HG03439 (cell line): Measurements from ENCODE around the gene EME1.
"Not testable (repeated sequence)": the region's sequence is repeated elsewhere in the genome, so short reads cannot be mapped to it uniquely, and the experiment has no call there.

Source experiments
- ATAC-seq: cut with Tn5 transposase; IDR thresholded peaks from one replicate; pipeline ENCODE4 v1.9.1; 2021; ENCODE audit warnings: mild to moderate bottlenecking, moderate library complexity; ENCODE audit not compliant: unreplicated experiment

EME1 gene

GRCh38 chr17:50393700-50394099, 20.7 kb downstream of the EME1 start:
- no peak for ATAC-seq

- no peak for ATAC-seq
Measured at GRCh38 chr17:50394711-50395110, 21.7 kb downstream of the EME1 start.

- peak; percentile 15 for ATAC-seq
Measured at GRCh38 chr17:50396261-50397110, 23.5 kb downstream of the EME1 start.

- peak; percentile 95 for ATAC-seq
Measured at GRCh38 chr17:50397111-50397918, 24.3 kb downstream of the EME1 start, which contains the start of gene LRRC59. Gene LRRC59 (minus strand): TSS chr17:50397523. CDS start chr17:50397317, 206 bp downstream.

- no peak for ATAC-seq
Measured at GRCh38 chr17:50397919-50398285, 24.9 kb downstream of the EME1 start.

- ATAC-seq: not testable (repeated sequence)
Measured at GRCh38 chr17:50398672-50399071, 25.6 kb downstream of the EME1 start.

GRCh38 chr17:50399591-50399990, 26.6 kb downstream of the EME1 start:
- not testable (repeated sequence) for ATAC-seq

- not testable (repeated sequence) for ATAC-seq
Measured at GRCh38 chr17:50405351-50405750, 32.3 kb downstream of the EME1 start.

GRCh38 chr17:50406578-50406977, 33.5 kb downstream of the EME1 start:
- no peak for ATAC-seq

GRCh38 chr17:50407921-50408320, 34.9 kb downstream of the EME1 start:
- no peak for ATAC-seq

- no peak for ATAC-seq
Measured at GRCh38 chr17:50412188-50412732, 39.2 kb downstream of the EME1 start.

- no peak for ATAC-seq
Measured at GRCh38 chr17:50414808-50415207, 41.8 kb downstream of the EME1 start.

- ATAC-seq: not testable (repeated sequence)
Measured at GRCh38 chr17:50419577-50419976, 46.5 kb downstream of the EME1 start.

- ATAC-seq: no peak
Measured at GRCh38 chr17:50420419-50421112, 47.5 kb downstream of the EME1 start.

GRCh38 chr17:50421308-50422051, 48.5 kb downstream of the EME1 start:
- ATAC-seq: no peak

- no peak for ATAC-seq
Measured at GRCh38 chr17:50422738-50423137, 49.7 kb downstream of the EME1 start.

GRCh38 chr17:50423553-50424159, 50.6 kb downstream of the EME1 start:
- ATAC-seq: no peak

GRCh38 chr17:50424246-50424995, 51.4 kb downstream of the EME1 start:
- ATAC-seq: no peak
